Smooth muscle cell (in vitro differentiated cells): ENCODE results near the gene GPS1. TPM values are rescaled to one million over a fixed set of nuclear protein-coding genes. Genes with fewer than 3 reads are reported as not detected.

Experiments
- DNase-seq: peaks from one replicate; lab custom pipeline; 2025; ENCODE audit not compliant: unreplicated experiment; lab: John Stamatoyannopoulos, UW
- H2AFZ ChIP-seq: fragments of 200-600 bp; sonication (generic); 2 replicates; pipeline ENCODE4 v1.6.0; 2016; ENCODE audit warnings: antibody characterized with exemption, low read depth, mild to moderate bottlenecking
- H3F3A ChIP-seq: fragments of 200-600 bp; sonication (generic); 2 replicates; pipeline ENCODE4 v1.6.0; 2017; ENCODE audit warnings: antibody characterized with exemption, low read depth
- H3K27ac ChIP-seq: fragments of 200-600 bp; sonication (generic); 2 replicates; pipeline ENCODE4 v1.5.1; 2016; ENCODE audit warnings: low read depth, mild to moderate bottlenecking
- H3K27me3 ChIP-seq: fragments of 200-600 bp; sonication (generic); 2 replicates; pipeline ENCODE4 v1.6.1; 2016; ENCODE audit warnings: low read depth, mild to moderate bottlenecking
- H3K36me3 ChIP-seq: fragments of 200-600 bp; sonication (generic); 2 replicates; pipeline ENCODE4 v1.5.1; 2016; ENCODE audit warnings: low read depth
- H3K4me1 ChIP-seq: fragments of 200-600 bp; sonication (generic); 2 replicates; pipeline ENCODE4 v1.5.1; 2016; ENCODE audit warnings: low read depth
- H3K4me2 ChIP-seq: fragments of 200-600 bp; sonication (generic); 2 replicates; pipeline ENCODE4 v1.6.0; 2016; ENCODE audit warnings: mild to moderate bottlenecking
- H3K4me3 ChIP-seq: fragments of 200-600 bp; sonication (generic); 2 replicates; pipeline ENCODE4 v1.5.1; 2016; ENCODE audit warnings: mild to moderate bottlenecking
- H3K79me2 ChIP-seq: fragments of 200-600 bp; sonication (generic); 2 replicates; pipeline ENCODE4 v1.6.0; 2016; ENCODE audit warnings: low read depth, mild to moderate bottlenecking
- H3K9ac ChIP-seq: fragments of 200-600 bp; sonication (generic); 2 replicates; pipeline ENCODE4 v1.6.0; 2016; ENCODE audit warnings: low read depth
- H3K9me3 ChIP-seq: fragments of 200-600 bp; sonication (generic); replicated peaks from 2 replicates; pipeline ENCODE4 v1.5.1; 2016; ENCODE audit warnings: low read depth
- H4K20me1 ChIP-seq: fragments of 200-600 bp; sonication (generic); 2 replicates; pipeline ENCODE4 v1.6.0; 2016; ENCODE audit warnings: low read depth
- WGBS: methylation state at CpG from one replicate; pipeline ENCODE4 v1.1.7; 2016; ENCODE audit warnings: low lambda C conversion rate; 5-methylcytosine and 5-hydroxymethylcytosine counted together
- polyA plus RNA-seq: library from polyadenylated mRNA; unstranded; fragments of >200 nt; fragmentation: Nextera tagmentation; extraction: Ambion mirVana; gene quantifications from 2 replicates; pipeline ENCODE4 v1.2.1, GENCODE V29; 2016
- total RNA-seq: library from RNA; depleted of rRNA; stranded (reverse); fragments of >200 nt; gene quantifications from 2 replicates; pipeline ENCODE4 v1.2.3, GENCODE V29; 2014
- TF ChIP-seq, protein P1 (sequence below): fragments of 200-600 bp; sonication (generic); IDR thresholded peaks from 2 replicates; pipeline ENCODE4 v1.5.1; 2017; ENCODE audit warnings: borderline replicate concordance, mild to moderate bottlenecking, antibody characterized with exemption; ENCODE audit not compliant: insufficient read depth, poor library complexity, severe bottlenecking

Gene GPS1
- total and polyA plus RNA-seq, 2 experiments from 2014 or later = 93.7 to 134 TPM

DNA sequence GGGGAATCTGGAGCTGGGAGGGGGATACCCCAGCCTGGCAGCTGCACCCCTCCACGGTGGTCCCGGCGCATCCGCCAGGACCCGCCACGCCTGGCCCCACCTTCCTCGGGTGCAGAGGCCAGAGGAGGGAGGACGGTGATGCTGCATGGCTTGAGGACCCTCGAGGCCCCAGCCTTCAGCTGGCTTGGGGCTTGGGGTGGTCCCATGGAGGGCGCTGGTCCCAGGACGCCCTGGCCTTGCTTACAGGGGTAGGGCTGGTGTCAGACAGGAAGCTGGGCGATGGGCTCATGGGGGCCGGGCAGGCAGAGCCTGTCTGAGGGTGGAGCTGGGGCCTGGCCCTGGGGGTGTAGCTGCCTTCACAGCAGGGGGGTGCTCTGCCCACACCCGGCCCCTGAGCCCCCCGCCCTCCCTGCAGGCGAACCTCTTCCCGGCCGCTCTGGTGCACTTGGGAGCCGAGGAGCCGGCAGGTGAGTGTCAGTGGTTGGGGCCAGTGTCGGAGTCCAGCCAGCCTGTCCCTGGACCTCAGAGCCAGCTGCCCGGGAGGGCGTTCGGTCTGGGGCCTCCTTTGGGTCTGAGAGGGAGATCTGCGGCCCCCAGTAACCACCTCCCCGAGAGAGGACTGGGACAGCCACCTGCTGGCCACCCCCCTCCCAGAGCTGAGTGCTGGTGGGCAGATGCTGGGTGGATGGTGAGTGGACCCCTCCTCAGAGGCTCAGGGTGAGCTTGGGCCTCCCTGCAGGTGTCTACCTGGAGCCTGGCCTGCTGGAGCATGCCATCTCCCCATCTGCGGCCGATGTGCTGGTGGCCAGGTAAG lies 35.4 kb upstream of the GPS1 start:
- no peaks in the 10 kb centered on the region for H3F3A ChIP-seq
- H3K4me3 ChIP-seq = no peak overlapping the region
- peaks cover 18% of the 10 kb centered on the region for H4K20me1 ChIP-seq
- H2AFZ ChIP-seq = no peak overlapping the region
- no peaks in the 10 kb centered on the region for H3K27me3 ChIP-seq
- TF ChIP-seq, protein P1, sequence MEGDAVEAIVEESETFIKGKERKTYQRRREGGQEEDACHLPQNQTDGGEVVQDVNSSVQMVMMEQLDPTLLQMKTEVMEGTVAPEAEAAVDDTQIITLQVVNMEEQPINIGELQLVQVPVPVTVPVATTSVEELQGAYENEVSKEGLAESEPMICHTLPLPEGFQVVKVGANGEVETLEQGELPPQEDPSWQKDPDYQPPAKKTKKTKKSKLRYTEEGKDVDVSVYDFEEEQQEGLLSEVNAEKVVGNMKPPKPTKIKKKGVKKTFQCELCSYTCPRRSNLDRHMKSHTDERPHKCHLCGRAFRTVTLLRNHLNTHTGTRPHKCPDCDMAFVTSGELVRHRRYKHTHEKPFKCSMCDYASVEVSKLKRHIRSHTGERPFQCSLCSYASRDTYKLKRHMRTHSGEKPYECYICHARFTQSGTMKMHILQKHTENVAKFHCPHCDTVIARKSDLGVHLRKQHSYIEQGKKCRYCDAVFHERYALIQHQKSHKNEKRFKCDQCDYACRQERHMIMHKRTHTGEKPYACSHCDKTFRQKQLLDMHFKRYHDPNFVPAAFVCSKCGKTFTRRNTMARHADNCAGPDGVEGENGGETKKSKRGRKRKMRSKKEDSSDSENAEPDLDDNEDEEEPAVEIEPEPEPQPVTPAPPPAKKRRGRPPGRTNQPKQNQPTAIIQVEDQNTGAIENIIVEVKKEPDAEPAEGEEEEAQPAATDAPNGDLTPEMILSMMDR = no peak
- no peak overlapping the region for H3K4me2 ChIP-seq
- H3K9me3 ChIP-seq = no peaks in the 10 kb centered on the region
- H3K9ac ChIP-seq = no peak overlapping the region
- no peak for DNase-seq
- WGBS = 95% methylated on average over 26 of the region's 28 CpGs
- no peak overlapping the region for H3K27ac ChIP-seq
- no peaks in the 10 kb centered on the region for H3K36me3 ChIP-seq
- H3K4me1 ChIP-seq = no peaks in the 10 kb centered on the region
- no peaks in the 10 kb centered on the region for H3K79me2 ChIP-seq

DNA sequence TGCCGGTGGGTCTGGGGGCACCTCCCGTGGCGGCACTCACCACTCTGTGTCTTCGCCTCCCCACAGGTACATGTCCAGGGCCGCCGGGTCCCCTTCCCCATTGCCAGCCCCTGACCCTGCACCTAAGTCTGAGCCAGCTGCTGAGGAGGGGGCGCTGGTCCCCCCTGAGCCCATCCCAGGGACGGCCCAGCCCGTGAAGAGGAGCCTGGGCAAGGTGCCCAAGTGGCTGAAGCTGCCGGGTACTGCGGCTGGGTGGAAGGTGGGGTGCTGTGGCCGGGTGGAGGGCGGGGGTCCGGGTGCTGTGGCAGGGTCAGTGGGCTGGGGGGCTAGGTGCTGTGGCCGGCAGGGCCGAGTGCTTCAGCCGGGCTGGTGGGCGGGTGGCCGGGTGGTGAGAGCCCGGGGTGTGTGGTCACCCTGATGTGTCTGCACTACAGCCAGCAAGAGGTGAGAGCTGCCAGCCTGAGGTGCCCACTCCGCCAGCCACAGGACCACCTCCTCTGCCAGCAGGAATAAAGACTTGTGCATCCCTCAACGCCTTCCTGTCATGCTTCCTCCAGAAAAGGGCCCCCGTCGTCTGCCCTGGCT lies 34.7 kb upstream of the GPS1 start:
- Histone ChIP-seq H3K4me3 (no peak overlapping the region), H3K79me2 (peaks cover under 1% of the 10 kb centered on the region), H3K27me3 (no peaks in the 10 kb centered on the region), H3K9ac (no peak overlapping the region), H3K4me2 (no peak overlapping the region), H3K4me1 (peaks cover 5% of the 10 kb centered on the region), H2AFZ (no peak overlapping the region), H3K27ac (no peak overlapping the region), H3K9me3 (no peaks in the 10 kb centered on the region), H4K20me1 (peaks cover 25% of the 10 kb centered on the region), H3F3A (no peaks in the 10 kb centered on the region), H3K36me3 (no peaks in the 10 kb centered on the region)
- DNase-seq = no peak
- 98% methylated on average over 11 of the region's 24 CpGs for WGBS
- TF ChIP-seq, protein P1 = no peak

DNA sequence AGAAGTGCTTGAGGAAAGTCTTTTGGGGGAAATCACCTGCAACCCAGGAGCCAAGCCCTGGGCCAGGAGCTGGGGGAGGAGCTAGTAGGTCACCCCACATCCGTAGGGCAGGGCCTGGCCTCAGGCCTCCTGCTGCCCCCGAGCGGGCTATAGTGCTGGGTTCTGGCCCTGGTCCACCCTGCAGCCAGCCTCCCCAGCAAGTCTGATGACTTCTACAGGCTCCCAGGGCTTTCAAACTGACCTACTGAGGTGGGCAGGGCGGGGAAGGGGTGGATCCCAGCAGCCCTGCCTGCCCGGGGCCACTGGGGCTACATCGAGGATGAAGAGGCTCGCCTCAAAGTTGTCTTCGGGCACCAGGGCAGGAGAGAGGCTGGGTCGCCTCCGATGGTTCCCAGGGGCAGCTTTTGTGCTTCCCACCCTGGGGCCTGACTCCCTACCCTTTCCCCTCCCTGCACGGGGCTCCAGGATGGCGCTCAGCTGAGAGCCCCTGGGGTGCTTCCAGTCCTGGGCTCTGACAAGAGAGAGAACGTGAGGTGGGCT lies 34.0 kb upstream of the GPS1 start:
- no peak overlapping the region for H3K27ac ChIP-seq
- DNase-seq = no peak
- no peak overlapping the region for H3K9ac ChIP-seq
- H3K79me2 ChIP-seq = peaks cover 3% of the 10 kb centered on the region
- H3K27me3 ChIP-seq = no peaks in the 10 kb centered on the region
- H2AFZ ChIP-seq = no peak overlapping the region
- no peaks in the 10 kb centered on the region for H3K9me3 ChIP-seq
- peaks cover 27% of the 10 kb centered on the region for H4K20me1 ChIP-seq
- no peaks in the 10 kb centered on the region for H3K36me3 ChIP-seq
- 95% methylated on average over 13 of the region's 13 CpGs for WGBS
- no peaks in the 10 kb centered on the region for H3F3A ChIP-seq
- H3K4me3 ChIP-seq = no peak overlapping the region
- TF ChIP-seq, protein P1 = no peak
- peaks cover 8% of the 10 kb centered on the region for H3K4me1 ChIP-seq
- no peak overlapping the region for H3K4me2 ChIP-seq
